Hematopoietic multipotent progenitor cell (in vitro differentiated cells): Measurements from ENCODE around the gene CACNB2. TPM values are rescaled to one million over a fixed set of nuclear protein-coding genes. Genes with fewer than 3 reads are reported as not detected.

ENCODE experiments used
- DNase-seq, 3 donors: peaks; one replicate each; pipeline ENCODE4 v3.0.0-alpha.2; 2011 to 2015; ENCODE audit warnings: low read depth in 2 of 3, low spot score in 2 of 3
- total RNA-seq: library from RNA; depleted of rRNA; stranded (reverse); fragments of >200 nt; gene quantifications from one replicate; pipeline ENCODE4 v1.2.3, GENCODE V29; 2012

CACNB2 gene
- total RNA-seq, 1 donor: 11.6 TPM

DNA sequence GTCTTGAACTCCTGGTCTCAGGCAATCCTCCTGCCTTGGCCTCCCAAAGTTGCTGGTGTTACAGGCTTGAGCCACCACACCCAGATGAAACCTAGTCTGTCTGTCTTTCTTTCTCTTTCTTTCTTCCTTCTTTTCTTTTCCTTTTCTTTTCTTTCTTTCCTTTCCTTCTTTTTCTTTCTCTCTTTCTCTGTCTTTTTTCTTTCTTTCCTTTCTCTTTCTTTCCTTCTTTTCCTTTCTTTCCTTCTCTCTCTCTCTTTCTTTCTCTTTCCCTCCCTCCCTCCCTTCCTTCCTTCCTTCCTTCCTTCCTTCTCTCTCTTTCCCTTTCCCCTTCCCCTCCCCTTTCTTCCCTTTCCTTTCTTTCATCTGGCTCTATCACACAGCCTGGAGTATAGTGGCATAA is 185.2 kb downstream of the CACNB2 start:
- DNase-seq: no peak

DNA sequence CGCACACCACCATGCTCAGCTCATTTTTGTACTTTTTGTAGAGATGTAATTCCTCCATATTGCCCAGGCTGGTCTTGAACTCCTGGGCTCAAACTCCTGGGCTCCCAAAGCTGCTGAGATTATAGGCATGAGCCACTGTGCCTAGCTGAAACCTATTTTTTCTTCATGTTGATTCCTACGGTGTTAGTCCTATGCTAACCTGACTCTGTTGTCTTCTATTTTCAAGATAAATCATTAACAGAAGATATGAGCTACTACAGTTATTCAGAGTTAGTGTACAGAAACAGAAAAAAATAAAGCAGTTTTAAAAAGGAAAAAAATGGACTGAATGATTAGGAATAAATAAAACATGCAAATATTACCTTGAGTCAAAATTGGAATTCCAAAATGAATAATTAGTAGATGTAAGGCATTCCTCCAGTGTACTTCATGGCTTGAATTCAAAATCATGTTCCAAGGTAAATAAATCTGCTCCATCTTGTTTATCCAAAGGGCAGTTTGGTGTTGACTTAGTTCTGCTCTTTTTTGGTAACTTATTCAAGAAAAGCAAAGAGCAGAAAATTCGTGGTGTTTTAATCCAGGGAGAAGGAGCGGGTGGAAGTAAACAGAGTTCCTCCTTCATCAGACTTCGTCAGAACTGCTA is 185.8 kb downstream of the CACNB2 start:
- DNase-seq: no peak

DNA sequence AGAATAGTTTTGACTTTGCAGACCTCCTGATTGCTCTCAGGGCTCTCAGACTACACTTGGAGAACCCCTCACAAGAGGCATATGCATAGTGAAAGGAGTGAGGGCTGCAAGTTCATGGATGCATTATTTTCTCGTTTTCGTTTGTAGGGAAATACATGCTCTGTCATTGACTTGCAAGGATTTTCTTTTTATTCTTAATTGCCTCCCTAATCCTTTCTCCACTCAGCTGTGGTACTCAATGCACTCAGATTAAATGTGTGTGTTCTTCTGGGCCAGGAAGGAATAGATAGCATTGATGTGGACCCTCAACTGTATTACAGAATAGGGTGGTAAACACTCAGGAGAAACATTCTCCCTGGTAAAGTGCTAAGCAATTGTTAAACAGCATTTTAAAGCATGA is 188.7 kb downstream of the CACNB2 start:
- DNase-seq: no peak

DNA sequence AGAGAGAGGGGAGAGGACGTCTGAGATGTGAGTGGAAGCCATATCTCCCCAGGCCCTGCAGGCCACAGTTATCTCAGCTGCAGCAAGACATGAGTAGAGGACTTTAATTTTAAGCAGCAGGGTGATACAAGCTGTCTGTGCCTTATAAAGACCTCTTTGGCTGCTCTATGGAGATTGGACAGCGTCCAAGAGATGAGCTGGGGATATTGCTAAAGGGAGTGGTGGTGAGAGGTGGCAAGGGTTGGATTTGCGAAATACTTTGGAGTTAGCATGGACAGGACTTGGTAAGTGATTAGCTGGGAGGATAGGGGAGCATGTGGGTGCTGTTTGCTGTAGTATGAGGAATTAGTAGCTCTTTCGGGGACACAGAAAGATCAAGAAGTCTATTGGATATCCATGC is 191.8 kb downstream of the CACNB2 start:
- no peak for DNase-seq

DNA sequence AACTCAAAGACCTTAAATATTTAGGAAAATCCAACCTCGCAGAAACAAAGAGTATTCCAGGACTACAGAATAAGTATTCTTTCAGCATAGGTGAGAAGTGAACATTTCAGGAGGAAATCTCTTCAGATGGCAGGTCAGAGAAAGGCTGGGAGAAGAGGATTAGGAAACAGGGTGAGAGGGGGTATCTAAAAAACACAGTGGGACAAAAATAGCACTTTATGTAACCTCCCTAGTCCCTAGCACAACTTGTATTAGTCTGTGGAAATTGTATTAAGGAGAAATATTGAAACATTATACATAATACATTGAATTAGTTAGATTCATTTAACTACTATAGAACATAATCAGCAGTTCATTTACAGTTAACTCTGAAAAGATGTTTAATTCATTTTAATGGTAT is 192.3 kb downstream of the CACNB2 start:
- DNase-seq: no peak

DNA sequence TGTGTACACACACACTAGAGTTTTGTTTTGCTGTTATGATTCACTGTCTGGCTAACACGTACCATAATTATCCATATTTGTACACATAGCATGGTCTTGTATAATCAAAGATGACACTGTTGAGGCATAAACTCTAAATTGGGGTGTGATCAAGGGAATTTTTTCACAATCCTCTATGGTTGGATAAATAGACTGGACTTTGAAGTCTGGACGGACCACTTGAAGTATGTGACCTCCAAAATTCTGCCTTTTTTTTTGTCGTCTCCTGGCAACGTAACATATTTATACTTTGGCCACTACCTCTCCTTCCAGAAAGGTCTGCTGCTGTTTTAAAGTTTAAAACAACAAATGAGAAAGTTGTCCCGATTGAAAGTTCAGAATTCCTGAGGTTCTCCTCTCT is 193.4 kb downstream of the CACNB2 start:
- no peak for DNase-seq

DNA sequence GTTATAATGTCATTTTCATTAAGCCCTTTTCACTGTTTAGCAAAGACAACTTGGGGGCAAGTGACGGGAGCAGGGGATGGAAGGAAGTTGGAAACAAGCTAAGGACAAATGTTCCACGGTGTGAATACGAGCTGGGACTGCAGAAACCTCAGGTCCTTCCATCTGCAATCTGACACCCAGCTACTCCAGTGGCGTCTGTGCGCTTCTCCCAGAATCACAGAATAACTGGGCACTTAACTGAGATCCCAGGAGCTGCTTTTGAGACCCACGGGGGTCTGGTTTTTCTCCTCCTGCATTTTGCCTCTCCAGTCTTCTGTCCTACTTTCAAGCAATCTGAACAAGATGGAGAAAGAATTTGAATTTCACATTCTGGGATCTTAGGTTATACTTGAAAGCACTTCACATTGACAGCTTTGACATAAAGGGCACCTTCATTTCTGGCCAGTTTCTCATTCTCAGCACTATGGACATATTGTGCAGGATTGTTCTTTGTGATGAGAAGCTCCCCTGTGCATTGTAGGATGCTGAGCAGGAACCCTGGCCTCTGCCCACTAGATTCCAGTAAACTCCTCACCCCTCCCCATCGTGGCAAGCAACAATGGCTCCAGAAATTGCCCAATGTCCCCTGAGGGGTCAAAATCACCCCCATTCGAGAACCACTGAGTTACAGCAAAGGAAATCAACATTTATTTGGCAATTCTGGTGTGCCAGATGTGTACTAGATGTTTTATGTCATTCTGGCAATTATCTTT is 194.1 kb downstream of the CACNB2 start:
- no peak for DNase-seq

DNA sequence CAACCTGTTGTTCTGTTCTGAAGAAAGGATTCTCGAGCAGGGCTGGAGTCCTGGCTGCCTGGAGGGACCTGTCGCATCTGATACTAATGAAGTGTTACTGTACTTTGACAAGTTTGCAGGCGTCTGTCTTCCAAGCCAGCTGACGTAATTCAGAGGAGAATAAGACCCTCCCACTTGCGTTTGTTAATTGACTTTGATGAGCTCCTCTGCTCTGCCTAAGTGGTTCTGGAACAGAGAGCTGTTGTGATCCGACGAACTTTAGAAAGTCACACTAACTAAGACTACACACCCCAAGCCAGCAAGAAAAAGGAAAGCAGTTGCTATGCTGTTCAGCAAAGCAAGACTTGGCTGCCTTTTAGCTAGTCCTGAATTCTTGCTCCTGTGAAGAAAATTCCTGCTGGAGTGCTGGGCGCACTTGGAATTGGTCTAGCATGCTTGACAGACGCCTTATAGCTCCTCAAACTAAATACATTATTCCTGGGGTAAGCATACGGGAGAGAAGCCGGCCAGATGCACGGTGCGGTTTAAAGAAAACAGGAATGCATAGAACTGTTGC is 200.3 kb downstream of the CACNB2 start:
- no peak for DNase-seq

DNA sequence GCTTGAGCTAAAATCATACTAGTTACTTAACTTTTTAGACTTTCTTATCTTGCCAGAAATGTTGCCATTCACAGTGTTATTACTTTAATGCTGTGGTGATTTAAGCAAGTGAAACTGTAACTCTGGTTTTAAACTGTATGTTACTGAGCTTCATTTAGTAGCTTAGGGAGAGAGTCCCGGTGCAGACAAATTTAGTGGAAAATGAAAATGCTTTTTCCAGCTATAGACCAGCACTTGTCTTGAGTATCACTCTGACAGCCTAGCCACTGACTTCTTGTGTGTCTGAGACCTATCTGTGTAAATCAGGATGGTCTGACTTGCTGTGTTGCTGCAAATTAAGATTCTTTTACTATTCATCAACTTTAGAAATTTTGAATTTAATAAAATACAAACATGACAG is 200.8 kb downstream of the CACNB2 start:
- DNase-seq: no peak

DNA sequence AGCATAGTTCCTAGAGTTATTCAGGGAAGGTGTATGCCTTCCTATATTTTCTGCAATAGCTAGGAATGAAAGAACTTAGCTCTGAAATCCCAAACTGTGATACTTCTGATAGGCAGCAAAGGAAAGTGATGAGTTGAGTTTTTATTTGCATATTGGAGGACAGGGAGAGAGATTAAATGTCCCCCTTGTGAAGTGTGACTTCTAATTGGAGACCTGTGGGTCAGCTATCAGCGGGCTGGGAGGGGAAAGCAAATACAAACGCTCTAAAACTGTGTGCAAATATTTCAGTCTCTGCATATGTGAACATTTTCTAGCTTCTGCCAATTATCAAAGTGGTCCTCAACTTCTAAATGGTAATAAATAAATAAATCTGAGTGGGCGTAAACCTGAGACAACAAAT is 203.3 kb downstream of the CACNB2 start:
- no peak for DNase-seq

DNA sequence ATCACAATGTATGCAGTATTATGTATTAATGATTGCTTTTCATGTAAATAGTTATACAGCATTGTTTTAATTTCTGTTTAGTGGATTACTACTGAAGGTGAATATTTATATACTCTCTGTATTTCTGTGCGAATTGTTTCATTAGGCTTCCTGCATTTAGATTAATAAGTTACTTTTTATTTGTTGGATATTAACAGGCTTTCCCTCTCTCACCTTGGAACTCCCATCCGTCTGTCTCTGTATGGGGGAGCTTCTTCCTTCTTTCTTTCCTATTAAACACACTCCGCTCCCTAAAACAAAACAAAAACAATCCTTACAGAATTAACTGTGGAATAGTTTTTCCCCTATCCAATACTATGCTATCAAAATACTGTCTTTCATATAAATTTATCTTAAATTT is 205.1 kb downstream of the CACNB2 start:
- no peak for DNase-seq

DNA sequence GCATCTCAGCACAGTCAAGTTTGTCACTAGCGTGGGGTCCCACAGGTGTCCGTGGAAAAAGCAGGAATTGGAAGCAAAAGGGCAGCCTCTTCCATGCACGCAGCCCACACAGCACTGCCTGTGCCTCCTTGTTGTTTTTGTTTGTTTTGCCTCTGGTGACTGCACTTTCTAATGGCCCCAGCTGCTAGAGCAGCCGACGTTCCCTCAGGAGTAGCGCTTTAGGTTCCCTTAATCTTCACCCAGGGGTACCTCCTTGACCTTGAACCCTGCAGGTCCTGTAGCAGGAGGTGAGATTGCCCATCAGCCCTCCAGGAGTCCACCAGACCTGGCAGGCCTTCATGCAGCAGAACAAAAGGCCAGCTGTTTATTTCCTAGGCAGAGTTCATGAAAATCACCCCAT is 210.1 kb downstream of the CACNB2 start:
- no peak for DNase-seq

DNA sequence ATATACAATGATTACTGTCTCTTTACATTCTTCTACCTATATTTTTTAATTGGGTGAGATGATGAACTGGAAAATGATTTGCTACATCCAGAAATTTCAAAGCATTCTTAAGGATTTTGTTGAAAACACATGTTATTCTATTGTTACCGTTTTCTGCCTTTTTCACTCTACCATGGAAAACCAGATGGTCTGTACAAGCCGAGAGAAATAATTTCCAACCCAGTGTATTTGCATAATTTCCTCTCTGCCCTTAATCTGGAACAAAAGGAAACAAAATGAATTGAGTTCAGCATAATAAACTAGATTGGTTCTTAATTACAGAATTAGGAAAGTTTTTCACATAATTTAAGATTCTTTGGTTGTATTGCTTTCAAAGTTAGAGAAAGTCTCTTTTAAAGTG is 211.2 kb downstream of the CACNB2 start:
- DNase-seq: no peak

DNA sequence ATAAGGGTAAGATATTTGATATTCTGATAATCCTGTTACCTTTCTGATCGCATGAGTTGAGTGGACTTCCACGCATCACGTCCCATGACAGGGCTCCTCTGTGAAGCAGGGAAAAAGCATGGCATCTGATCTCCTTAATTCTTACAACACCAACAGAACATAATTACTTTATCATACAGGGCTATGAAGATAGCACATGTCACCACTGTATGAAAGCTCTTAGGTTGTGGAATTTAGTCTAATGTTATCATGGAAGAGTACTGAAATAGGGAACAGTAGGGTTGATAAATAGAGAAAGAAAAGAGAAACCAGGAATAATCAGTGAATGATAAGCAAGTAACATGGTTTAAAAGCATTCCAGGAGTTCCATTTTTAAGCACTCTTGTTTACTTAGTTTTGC is 212.0 kb downstream of the CACNB2 start:
- no peak for DNase-seq

DNA sequence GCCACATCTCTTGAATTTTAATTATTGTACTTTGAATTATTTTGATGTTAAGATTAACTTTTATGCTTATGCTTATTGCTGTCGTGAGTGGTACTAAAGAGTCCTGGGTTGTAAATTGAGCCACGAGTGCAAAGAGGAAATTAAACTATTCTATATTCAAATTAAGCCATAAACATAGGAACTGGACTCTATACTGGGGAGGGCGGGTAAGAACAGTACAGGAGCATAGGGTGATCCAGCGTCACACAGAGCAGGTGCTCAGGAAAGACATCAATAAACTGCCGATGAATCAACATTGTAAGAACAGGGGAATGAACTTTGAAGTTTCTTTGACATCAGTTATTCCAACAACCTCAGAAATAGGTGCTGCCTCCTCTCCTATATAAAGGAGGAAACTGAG is 219.6 kb downstream of the CACNB2 start:
- no peak for DNase-seq

DNA sequence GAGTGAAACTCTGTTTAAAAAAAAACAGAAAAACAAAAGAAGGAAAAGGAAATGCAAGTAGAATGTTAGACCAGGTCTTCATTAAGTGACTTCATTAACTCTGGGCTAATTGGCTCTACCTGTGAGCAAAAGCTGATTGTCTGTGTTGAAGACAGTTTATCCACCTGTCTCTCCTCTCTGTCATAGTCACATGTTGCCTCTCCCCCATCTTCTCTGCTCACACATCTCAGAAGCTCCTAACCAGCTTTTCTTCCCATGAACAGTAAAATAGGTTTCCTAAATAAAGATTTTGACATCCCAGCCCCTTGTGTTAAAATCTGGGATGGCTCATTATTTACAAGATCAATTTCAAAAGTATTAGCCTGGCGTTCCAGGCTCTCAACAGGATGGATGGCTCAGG is 222.7 kb downstream of the CACNB2 start:
- no peak for DNase-seq

DNA sequence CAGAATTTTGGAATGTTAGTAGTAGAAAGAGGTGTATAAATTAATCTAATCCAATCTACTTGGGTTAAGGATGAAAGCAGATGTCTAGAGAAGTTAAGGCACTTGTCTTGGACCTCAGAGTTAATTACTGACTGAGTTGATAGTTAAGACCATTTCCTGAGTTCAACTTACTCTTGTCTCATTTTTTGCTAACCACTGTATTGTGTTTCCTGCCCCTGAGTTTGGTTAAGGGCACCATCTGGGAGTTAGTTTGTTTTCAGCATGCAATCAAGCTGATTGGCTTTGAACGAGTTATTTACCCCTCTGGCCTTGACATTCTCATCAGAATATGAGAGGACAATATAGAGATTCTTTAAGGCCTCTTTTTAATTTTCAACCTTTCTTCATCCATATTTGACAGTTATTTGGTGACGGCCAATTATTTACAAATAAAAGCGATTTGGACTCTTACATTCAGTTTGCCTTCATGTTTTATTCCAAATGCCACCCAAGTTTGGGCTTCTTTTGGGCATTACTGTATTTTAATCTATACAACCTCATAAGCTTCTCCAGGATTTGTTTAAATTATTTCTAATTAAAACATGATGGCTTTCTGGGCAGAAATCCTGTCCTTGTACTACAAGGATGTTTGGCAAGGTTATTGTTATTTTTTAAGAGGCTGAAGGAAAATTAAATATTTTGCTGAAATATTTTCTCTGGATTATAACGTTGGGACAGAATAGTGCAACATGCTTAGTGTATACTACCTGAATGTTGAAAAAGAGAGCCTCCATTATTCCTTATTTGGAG is 225.0 kb downstream of the CACNB2 start:
- no peak for DNase-seq

DNA sequence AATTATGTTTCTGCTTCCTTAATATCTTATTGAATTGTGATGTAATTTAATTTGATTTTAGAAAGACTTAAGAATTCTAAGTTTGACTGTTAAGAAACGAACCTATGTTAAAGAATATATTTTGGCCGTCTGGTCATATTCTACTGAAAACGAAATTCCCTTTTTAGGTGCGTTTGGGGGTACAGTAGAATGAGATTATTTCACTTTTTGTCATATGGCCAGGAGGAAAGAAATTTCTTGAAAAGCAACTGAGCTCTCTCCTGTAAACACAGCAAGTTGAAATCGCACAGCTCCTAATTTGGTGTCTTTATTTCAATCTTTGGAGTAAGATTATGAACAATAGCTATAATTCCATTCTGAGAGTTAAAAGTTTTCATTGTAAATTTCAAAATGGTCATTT is 227.6 kb downstream of the CACNB2 start:
- no peak for DNase-seq

DNA sequence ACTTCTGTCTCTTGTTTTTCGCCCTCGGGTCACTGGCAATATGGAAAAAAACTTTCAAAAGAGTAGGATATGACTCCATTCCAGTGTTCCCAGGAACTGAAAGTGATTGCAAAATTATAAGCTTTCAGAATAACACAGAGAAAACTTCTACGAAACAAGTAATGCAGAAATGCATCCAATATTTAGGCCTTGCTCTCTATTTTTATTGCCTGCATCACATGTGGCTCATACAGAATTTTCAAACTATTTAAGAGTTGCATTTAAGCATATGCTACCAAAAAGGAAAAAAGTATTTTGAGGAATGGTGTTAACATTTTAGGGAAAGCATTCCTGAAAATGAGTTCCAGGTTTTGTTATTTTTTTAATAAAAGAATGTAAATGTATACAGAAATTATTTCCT is 228.0 kb downstream of the CACNB2 start:
- DNase-seq: no peak

DNA sequence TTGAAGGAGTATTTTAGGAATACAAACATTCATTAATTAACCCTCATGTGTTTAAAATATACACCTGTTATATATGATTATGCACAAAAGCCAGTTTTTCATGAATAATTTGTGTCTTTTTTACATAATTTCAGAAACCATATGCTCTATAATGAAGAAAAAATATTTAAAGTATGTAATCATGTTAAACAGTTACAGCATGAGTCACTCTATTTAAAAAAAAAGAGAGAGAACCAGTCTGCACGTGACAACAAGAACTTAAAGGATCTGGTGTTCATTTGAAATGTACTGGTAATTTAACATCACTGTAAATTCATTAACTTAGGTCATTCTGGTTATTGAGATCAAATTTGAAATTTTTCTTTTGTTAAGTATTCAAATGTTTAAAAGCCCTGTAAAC is 228.5 kb downstream of the CACNB2 start:
- no peak for DNase-seq

DNA sequence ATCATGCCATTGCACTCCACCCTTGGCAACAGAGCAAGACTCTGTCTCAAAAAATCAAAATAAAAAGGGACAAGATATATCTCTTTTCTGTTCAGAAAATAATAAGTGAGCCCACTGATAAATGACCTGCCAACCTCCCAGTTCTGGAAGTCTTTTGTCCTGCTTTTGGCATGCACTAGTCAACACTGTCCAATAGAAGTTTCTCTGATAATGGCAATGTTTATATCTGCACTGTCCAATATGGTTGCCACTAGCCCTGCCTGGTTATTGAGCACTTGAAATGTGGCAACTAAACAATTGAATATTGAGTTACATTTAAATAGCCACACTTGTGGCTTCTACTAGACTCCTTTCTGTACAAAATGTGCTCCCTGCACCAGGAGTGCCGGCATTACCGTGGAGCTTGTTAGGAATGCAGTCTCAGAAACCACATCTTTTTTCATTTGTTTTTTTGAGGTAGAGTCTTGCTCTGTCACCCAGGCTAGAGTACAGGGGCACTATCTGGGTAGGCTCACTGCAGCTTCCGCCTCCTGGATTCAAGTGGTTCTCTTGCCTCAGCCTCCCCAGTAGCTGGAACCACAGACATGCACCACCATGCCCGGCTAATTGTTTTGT is 229.7 kb downstream of the CACNB2 start:
- DNase-seq: no peak
